ENCODE measurements around the gene INAFM2. TPM values are rescaled to one million over a fixed set of nuclear protein-coding genes. Genes with fewer than 3 reads are reported as not detected.
A peak's percentile ranks its signal among the peaks of the same experiment; 100 is the strongest.

INAFM2 gene
- total RNA-seq, 1 experiment from 2014 or later = 25.4 TPM

DNA sequence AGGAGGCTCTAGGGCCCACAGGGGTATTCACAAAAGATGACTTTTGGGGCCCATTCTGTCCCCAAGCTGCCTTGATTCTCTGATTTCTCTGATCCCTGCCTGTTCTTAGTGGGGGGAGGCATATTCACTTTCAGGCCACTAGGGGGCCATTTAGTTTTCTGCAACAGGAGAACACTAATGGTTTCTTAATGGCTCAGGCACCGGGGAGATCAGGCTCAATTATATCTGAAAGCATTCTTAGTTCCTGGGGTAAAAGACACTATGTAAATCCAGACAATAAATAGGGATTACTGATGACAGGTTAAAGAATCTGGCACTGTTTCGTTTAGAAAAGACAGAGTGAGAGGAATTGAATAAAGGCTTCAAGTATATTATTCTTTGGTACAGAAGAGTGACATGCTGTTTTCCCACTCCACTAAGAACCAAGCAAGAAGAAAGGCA is 2.5 kb upstream of the INAFM2 start:
- peak overlapping the region in 1 of 2 experiments; percentile 2; a peak in 1 of 5 replicates for H3K4me3 Mint-ChIP-seq
- Histone ChIP-seq H3K56ac (ENCODE audit: insufficient read length, low read depth, low read length) (no peak overlapping the region), H2BK15ac (ENCODE audit: low read depth, low read length) (no peak overlapping the region), H2BK5ac (ENCODE audit: insufficient read length, low read length) (no peak overlapping the region), H3K23me2 (ENCODE audit: insufficient read length, low read depth, low read length, poor library complexity, severe bottlenecking) (peaks cover 10% of the 10 kb centered on the region), H2BK120ac (ENCODE audit: low read depth, low read length, poor library complexity, severe bottlenecking) (no peak overlapping the region), H3K79me2 (ENCODE audit: insufficient read depth, low read length) (no peaks in the 10 kb centered on the region), H3K79me1 (ENCODE audit: insufficient read depth, low read depth, low read length, poor library complexity, severe bottlenecking) (no peaks in the 10 kb centered on the region), H2AFZ (ENCODE audit: low read length) (no peak overlapping the region), H3K23ac (ENCODE audit: insufficient read length, low read depth, low read length) (no peak overlapping the region), H3K9ac (ENCODE audit: extremely low read depth, insufficient read length, low read length) (no peak overlapping the region), H4K8ac (replicated peaks; ENCODE audit: insufficient read length, low read depth, low read length) (no peak overlapping the region), H4K5ac (ENCODE audit: insufficient read length, low read depth, low read length) (no peak overlapping the region), H3K9me3 (ENCODE audit: control insufficient read depth, low read depth, low read length) (no peaks in the 10 kb centered on the region), H3K27me3 (ENCODE audit: insufficient read depth, low read length) (no peaks in the 10 kb centered on the region; the same call in 1 of the 2 replicates), H4K91ac (ENCODE audit: insufficient read length, low read depth, low read length) (no peak overlapping the region), H2AK5ac (ENCODE audit: insufficient read length, low read length) (no peak overlapping the region), H3K27ac (ENCODE audit: insufficient read length, low read depth, low read length) (no peak overlapping the region), H3T11ph (ENCODE audit: low read length) (no peak overlapping the region), H2BK20ac (ENCODE audit: low read depth, low read length, poor library complexity, severe bottlenecking) (no peak overlapping the region), H4K20me1 (ENCODE audit: control insufficient read depth, insufficient read depth, insufficient read length) (no peaks in the 10 kb centered on the region), H3K4me2 (ENCODE audit: insufficient read depth, insufficient read length, low read length) (no peak overlapping the region), H3K4me1 (ENCODE audit: insufficient read depth, low read length) (peaks cover 5% of the 10 kb centered on the region; the same call in 1 of the 2 replicates), H3K14ac (ENCODE audit: insufficient read depth, low read length) (no peak overlapping the region), H3K4ac (ENCODE audit: low read depth, low read length) (no peak overlapping the region), H3K18ac (ENCODE audit: insufficient read length, low read depth, low read length) (no peak overlapping the region), H2BK12ac (ENCODE audit: insufficient read length, low read depth, low read length) (no peak overlapping the region)
- WGBS (ENCODE audit: extremely low coverage, insufficient read length, low lambda C conversion rate) = no CpG with 5 or more reads among the region's 2 CpGs
- peaks cover 0 to 8% (median 3%) of the 10 kb centered on the region in 3 experiments; a peak in 4 of 7 replicates for H3K36me3 Mint-ChIP-seq (ENCODE audit: insufficient read depth in 1 of 3, low read depth in 3 of 3)
- H3K27ac Mint-ChIP-seq = peak overlapping the region in 1 of 3 experiments; percentile 21; a peak in 1 of 7 replicates
- peaks cover 30 to 34% of the 10 kb centered on the region in 2 experiments for H3K4me1 Mint-ChIP-seq
- H3K9me3 Mint-ChIP-seq = peaks cover 0 to 6% of the 10 kb centered on the region in 2 experiments; a peak in 1 of 5 replicates
- DNase-seq = no peak
- H3K27me3 Mint-ChIP-seq (ENCODE audit: low read depth) = peaks cover 44% of the 10 kb centered on the region
- TF ChIP-seq, protein P1, sequence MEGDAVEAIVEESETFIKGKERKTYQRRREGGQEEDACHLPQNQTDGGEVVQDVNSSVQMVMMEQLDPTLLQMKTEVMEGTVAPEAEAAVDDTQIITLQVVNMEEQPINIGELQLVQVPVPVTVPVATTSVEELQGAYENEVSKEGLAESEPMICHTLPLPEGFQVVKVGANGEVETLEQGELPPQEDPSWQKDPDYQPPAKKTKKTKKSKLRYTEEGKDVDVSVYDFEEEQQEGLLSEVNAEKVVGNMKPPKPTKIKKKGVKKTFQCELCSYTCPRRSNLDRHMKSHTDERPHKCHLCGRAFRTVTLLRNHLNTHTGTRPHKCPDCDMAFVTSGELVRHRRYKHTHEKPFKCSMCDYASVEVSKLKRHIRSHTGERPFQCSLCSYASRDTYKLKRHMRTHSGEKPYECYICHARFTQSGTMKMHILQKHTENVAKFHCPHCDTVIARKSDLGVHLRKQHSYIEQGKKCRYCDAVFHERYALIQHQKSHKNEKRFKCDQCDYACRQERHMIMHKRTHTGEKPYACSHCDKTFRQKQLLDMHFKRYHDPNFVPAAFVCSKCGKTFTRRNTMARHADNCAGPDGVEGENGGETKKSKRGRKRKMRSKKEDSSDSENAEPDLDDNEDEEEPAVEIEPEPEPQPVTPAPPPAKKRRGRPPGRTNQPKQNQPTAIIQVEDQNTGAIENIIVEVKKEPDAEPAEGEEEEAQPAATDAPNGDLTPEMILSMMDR (conservative IDR thresholded peaks at IDR 0.05) = peak; percentile 90
